Neural cell (in vitro differentiated cells): Measurements from ENCODE around the gene GPR17.

Experiments used
- CTCF ChIP-seq: fragments of 450-650 bp; IDR thresholded peaks from 2 replicates; pipeline ENCODE4 v1.5.1; 2014; ENCODE audit warnings: antibody characterized with exemption, mild to moderate bottlenecking, moderate library complexity; ENCODE audit not compliant: poor library complexity, severe bottlenecking
- EP300 ChIP-seq: fragments of 450-650 bp; conservative IDR thresholded peaks from 2 replicates; pipeline ENCODE4 v1.6.1; 2014; ENCODE audit warnings: antibody characterized with exemption, mild to moderate bottlenecking, moderate library complexity; ENCODE audit not compliant: poor library complexity, severe bottlenecking
- EZH2 ChIP-seq: fragments of 200-600, 300-800 bp; shearing (Covaris generic), sonication (generic); IDR thresholded peaks from 2 replicates; pipeline ENCODE4 v1.6.1; 2014; ENCODE audit warnings: antibody characterized with exemption, low read length, borderline replicate concordance, mild to moderate bottlenecking; ENCODE audit not compliant: insufficient read depth, poor library complexity, severe bottlenecking
- MXI1 ChIP-seq: fragments of 450-650 bp; conservative IDR thresholded peaks from 2 replicates; pipeline ENCODE4 v1.6.1; 2014; ENCODE audit warnings: antibody characterized with exemption, mild to moderate bottlenecking; ENCODE audit not compliant: poor library complexity, severe bottlenecking
- POLR2AphosphoS5 ChIP-seq: IDR thresholded peaks from 2 replicates; pipeline ENCODE4 v1.6.1; 2012
- RAD21 ChIP-seq: fragments of 450-650 bp; conservative IDR thresholded peaks from 2 replicates; pipeline ENCODE4 v1.6.1; 2014; ENCODE audit warnings: antibody characterized with exemption, mild to moderate bottlenecking, moderate library complexity
- REST ChIP-seq: IDR thresholded peaks from 2 replicates; pipeline ENCODE4 v1.6.1; 2012; ENCODE audit warnings: borderline replicate concordance
- SMC3 ChIP-seq: fragments of 450-650 bp; conservative IDR thresholded peaks from 2 replicates; pipeline ENCODE4 v1.6.1; 2014; ENCODE audit warnings: antibody characterized with exemption, mild to moderate bottlenecking, moderate library complexity; ENCODE audit not compliant: poor library complexity
- TAF1 ChIP-seq: IDR thresholded peaks from 2 replicates; pipeline ENCODE4 v1.6.1; 2012; ENCODE audit warnings: low read depth

- TF ChIP-seq EP300 (no peak), RAD21 (no peak), CTCF (no peak), REST (no peak), MXI1 (no peak), TAF1 (no peak), EZH2 (no peak), POLR2AphosphoS5 (no peak), SMC3 (no peak)
Measured at GRCh38 chr2:127639111-127639474, 6.9 kb upstream of the GPR17 start.
